ENCODE results near the gene MBD1.
A peak's percentile ranks its signal among the peaks of the same experiment; 100 is the strongest.

Gene MBD1

DNA sequence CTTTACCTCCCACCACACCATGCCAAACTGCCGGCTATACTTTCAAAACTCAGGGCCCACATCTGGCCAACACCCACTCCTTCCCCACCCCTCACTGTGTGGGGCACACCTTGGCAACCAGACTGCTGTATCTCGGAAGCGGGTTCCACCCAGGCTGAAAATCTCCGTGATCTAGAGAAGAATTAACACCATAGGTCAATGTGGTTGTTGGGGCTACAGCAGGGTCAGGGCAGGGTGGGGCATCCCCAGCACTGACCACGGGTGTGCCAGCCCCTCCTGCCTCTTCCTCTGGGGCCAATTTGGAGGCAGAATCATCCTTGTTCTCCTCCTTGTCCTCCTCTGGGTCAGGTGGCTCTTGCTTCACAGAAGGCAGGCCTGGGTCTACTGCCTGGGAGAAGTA is 8.8 kb downstream of the MBD1 start:
- ATAC-seq, result no peak
- TF ChIP-seq ESRRG (CRISPR knock-in tag; IDR thresholded peaks at IDR 0.05) (no peak), TCF4 (CRISPR knock-in tag; IDR thresholded peaks at IDR 0.05; ENCODE audit: borderline replicate concordance) (no peak), ZNF70 (CRISPR knock-in tag; IDR thresholded peaks at IDR 0.05) (no peak), CSRNP3 (CRISPR knock-in tag; IDR thresholded peaks at IDR 0.05) (no peak), ZC3H10 (CRISPR knock-in tag; IDR thresholded peaks at IDR 0.05) (no peak), CSDC2 (CRISPR knock-in tag; IDR thresholded peaks at IDR 0.05) (no peak), TOX (CRISPR knock-in tag; IDR thresholded peaks at IDR 0.05; ENCODE audit: borderline replicate concordance) (no peak), GLIS3 (CRISPR knock-in tag; IDR thresholded peaks at IDR 0.05) (no peak), ISL1 (CRISPR knock-in tag; IDR thresholded peaks at IDR 0.05) (no peak)

GRCh38 chr18:50268022-50268747 is 13.1 kb downstream of the MBD1 start:
- no peak for ATAC-seq
- TF ChIP-seq CSDC2 (CRISPR knock-in tag; IDR thresholded peaks at IDR 0.05), result no peak
- TF ChIP-seq, protein P1, sequence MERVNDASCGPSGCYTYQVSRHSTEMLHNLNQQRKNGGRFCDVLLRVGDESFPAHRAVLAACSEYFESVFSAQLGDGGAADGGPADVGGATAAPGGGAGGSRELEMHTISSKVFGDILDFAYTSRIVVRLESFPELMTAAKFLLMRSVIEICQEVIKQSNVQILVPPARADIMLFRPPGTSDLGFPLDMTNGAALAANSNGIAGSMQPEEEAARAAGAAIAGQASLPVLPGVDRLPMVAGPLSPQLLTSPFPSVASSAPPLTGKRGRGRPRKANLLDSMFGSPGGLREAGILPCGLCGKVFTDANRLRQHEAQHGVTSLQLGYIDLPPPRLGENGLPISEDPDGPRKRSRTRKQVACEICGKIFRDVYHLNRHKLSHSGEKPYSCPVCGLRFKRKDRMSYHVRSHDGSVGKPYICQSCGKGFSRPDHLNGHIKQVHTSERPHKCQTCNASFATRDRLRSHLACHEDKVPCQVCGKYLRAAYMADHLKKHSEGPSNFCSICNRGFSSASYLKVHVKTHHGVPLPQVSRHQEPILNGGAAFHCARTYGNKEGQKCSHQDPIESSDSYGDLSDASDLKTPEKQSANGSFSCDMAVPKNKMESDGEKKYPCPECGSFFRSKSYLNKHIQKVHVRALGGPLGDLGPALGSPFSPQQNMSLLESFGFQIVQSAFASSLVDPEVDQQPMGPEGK (CRISPR knock-in tag; IDR thresholded peaks at IDR 0.05; ENCODE audit: borderline replicate concordance), result no peak
- no peak for TF ChIP-seq ZNF565 (CRISPR knock-in tag; conservative IDR thresholded peaks at IDR 0.05; ENCODE audit: low read depth)
- no peak for TF ChIP-seq GLIS3 (CRISPR knock-in tag; IDR thresholded peaks at IDR 0.05)
- no peak for TF ChIP-seq ZFP30 (CRISPR knock-in tag; IDR thresholded peaks at IDR 0.05)
- no peak for TF ChIP-seq ZNF70 (CRISPR knock-in tag; IDR thresholded peaks at IDR 0.05)
- no peak for TF ChIP-seq POU6F1 (CRISPR knock-in tag; IDR thresholded peaks at IDR 0.05; ENCODE audit: borderline replicate concordance, low read depth)
- TF ChIP-seq CSRNP3 (CRISPR knock-in tag; IDR thresholded peaks at IDR 0.05), result no peak
- no peak for TF ChIP-seq PPARA (CRISPR knock-in tag; IDR thresholded peaks at IDR 0.05; ENCODE audit: borderline replicate concordance)
- no peak for TF ChIP-seq ZFP3 (CRISPR knock-in tag; IDR thresholded peaks at IDR 0.05)
- TF ChIP-seq RARB (CRISPR knock-in tag; IDR thresholded peaks at IDR 0.05), result no peak
- TF ChIP-seq TSHZ2 (CRISPR knock-in tag; IDR thresholded peaks at IDR 0.05), result no peak
- no peak for TF ChIP-seq TOX (CRISPR knock-in tag; IDR thresholded peaks at IDR 0.05; ENCODE audit: borderline replicate concordance)
- TF ChIP-seq TCF4 (CRISPR knock-in tag; IDR thresholded peaks at IDR 0.05; ENCODE audit: borderline replicate concordance), result no peak
- TF ChIP-seq ESRRG (CRISPR knock-in tag; IDR thresholded peaks at IDR 0.05), result no peak
- no peak for TF ChIP-seq ARNTL (CRISPR knock-in tag; IDR thresholded peaks at IDR 0.05; ENCODE audit: borderline replicate concordance, low read depth)
- no peak for TF ChIP-seq ZC3H10 (CRISPR knock-in tag; IDR thresholded peaks at IDR 0.05)

DNA sequence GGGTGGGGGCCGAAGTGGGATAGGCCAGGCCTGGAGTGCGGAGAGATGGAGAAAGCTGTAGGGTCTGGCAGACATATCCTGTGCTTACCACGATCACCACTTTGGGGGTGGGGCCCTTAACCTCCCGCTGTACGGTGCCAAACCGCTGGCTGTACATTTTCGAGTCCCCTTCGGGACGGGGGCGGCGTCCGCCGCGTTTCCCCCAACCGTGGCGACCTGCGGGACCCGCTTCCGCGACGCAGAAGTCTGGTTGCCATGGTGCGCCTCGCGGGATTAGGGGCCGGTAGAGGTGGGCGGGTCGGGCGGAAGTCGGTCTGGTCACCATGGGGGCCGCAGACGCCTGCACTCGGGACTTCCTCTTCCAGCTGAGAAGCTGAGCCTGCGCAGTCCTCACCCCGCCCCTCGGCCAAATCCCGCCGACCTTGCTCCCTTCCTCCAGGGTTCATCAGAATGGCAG is 15.0 kb downstream of the MBD1 start, which contains the start of gene CFAP53:
Gene CFAP53, minus strand, starts transcription at position 248 of the 457 bp plus-strand sequence. Its CDS starts 91 bp downstream, at position 157.
- ATAC-seq, result peak; percentile 100
- TF ChIP-seq POU6F1 (CRISPR knock-in tag; IDR thresholded peaks at IDR 0.05; ENCODE audit: borderline replicate concordance, low read depth) (0 out of 2 replicates have a peak, but pooled peaks have one; percentile 54), ZNF8 (CRISPR knock-in tag; IDR thresholded peaks at IDR 0.05) (no peak), CSRNP3 (CRISPR knock-in tag; IDR thresholded peaks at IDR 0.05) (no peak), OSR1 (CRISPR knock-in tag; IDR thresholded peaks at IDR 0.05) (no peak)
- TF ChIP-seq, protein P1 (CRISPR knock-in tag; IDR thresholded peaks at IDR 0.05; ENCODE audit: borderline replicate concordance), result peak; percentile 94

Measured in SK-N-SH treated with all-trans-retinoic acid at 6 μM for 48 hours (cell line).